GM19239 (cell line): Measurements from ENCODE around the gene MBD2.

Source experiments
- DNase-seq: peaks from one replicate; pipeline ENCODE4 v3.0.0; 2011; ENCODE audit warnings: low spot score; ENCODE audit not compliant: insufficient read length
- FAIRE-seq: peaks from 2 replicates; lab custom pipeline; 2011; peaks lifted over from hg19 to GRCh38; lab: Jason Lieb, UNC

Gene MBD2

DNA sequence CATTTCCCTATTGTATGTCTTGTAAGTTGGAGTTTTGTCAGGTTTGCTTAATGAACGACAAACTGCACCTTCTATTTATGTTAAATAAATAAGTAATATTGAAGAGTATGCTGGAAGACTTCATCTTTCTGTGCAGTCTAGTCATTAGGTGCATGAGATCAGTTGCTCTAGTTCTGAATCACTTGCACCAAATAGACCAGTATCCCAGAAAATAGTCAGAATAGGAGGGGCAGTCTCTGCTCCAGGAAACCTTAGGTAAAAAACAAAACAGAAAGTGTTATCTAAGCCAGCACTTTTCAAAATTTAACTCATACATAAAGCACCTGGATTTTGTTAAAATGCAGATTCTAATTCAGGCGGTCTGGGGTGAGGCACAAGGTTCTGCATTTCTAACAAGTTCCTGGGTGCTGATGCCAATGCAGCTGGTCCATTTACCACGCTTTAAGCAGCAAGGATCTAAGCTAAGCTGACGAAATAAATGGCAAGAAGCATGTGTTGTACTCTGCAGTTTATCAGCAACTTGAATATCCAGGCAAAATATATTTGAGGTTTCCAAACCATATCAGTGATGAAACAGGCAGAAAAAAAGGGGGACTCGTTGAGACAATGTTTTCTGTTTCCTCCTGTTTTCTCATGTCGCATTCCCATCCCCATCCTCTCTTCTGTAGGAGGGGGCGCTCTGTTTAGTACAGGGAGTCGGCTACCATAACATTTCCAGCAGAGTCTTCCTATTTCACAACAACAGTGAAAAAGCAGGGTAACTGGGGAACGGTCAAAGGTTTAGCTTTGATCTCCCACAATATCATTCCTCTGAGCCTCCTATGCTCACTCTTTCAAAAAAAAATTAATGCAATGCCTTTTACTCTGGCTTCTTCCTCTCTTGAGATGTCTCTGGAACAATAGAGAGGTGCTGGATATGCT lies 106.4 kb downstream of the MBD2 start:
- DNase-seq = no peak
- no peak for FAIRE-seq

DNA sequence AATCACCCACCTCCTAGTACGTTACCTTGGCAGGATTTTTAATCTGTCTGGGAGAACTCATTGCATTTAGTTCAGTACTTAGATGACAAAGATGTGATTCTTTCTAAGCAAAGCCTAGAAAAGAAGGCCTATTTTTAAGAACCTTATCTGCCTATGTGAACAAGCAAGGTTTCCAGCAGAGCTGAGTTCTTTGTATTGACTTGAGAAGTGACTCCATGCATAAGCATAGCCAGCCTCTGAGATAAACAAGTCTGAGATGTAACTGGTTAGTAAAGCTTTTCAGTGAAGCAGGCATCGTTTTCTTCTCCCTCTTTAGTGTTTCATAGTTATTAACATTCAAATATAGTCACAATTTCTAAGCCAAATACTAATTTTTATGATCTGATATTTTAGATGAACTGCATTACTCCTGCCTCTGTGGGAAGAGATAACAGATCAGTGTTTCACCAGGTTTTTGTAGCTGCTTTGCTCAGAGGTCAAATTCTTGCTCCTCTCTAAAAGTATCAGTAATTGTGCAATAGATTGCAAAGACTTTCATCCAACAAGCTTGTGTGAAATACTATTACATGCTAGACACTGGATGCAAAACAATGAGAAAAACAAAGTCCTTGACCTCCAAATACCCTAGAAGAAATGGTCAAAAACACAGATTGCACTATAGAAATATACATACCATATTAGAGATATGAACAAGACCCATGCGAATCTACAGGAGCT lies 107.8 kb downstream of the MBD2 start:
- FAIRE-seq = no peak

DNA sequence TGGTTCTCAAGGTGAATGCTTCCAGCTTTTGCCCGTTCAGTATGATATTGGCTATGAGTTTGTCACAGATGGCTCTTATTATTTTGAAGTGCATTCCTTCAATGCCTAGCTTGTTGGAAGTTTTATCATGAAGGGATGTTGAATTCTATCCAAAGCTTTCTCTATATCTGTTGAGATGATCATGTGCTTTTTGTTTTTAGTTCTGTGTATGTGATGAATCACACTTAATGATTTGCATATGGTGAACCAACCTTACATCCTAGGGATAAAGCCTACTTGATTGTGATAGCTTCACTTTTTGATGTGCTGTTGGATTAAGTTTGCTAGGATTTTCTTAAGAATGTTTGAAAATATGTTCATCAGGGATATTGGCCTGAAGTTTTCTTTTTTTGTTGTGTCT lies 112.1 kb downstream of the MBD2 start:
- FAIRE-seq (no peak), DNase-seq (no peak)

More for the DNA sequence above, 107.8 kb downstream of the MBD2 start:
- no peak for DNase-seq

DNA sequence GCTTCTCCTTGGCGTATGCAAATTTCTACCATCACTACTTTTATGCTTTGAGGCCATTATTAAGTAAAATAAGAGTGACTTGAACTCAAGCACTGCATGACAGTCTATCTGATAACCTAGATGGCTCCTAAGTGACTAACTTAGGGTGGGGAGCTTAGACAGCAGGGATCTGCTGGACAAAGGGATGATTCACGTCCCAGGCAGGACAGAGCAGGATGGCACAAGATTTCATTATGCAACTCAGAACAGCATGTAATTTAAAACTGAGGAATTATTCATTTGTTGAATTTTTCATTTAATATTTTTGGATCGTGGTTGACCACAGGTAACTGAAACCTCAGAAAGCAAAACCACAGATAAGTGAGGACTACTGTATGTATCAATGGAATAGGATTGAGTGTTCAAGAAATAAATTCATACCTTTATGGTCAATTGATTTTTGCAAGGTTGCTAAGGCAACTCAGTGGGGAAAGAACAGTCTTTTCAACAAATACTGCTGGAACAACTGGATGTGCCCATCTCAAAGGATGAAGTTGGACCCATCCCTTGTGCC lies 115.3 kb downstream of the MBD2 start:
- DNase-seq = no peak

DNA sequence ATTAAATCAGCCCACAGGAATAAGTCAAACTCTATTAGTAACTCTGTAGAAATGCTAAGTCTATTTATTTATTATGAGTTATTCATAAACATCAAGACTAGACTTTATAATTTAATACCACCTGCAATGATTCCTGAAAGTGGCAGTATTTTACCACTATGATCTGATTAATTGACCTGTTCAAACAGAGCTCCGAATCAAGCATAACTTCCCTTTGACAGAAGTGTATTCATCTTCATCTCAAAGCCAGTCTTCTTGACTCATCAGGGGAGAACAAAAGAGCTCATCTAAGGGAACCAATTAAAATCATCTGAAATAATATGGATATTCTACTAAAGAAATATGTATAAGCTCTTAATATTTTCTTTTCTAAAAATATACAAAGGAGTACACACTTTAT lies 122.3 kb downstream of the MBD2 start:
- DNase-seq (no peak), FAIRE-seq (no peak)

More for the DNA sequence above, 115.3 kb downstream of the MBD2 start:
- no peak for FAIRE-seq
